Measurements from ENCODE around the gene STAG1. TPM values are rescaled to one million over a fixed set of nuclear protein-coding genes. Genes with fewer than 3 reads are reported as not detected.
A peak's percentile ranks its signal among the peaks of the same experiment; 100 is the strongest.

Gene STAG1
- total and polyA plus RNA-seq, 12 donors: 7.5 to 39.8 (median 24.6) TPM

DNA sequence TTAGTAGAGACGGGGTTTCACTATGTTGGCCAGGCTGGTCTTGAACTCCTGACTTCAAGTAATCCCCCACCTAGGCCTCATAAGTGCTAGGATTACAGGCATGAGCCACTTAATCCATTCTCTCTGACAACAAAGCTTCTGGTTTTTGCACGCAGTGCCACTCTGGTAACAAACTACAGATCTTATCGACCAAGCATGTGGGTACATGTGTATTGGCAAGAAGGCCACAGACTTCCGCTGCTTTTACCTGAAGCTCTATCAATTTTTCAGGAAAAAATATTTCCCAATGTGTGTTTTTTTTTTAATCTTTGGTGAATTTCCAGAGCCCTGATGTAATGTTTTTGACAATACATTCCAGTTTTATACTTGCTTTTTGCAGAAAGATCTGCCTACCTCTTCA is 319.5 kb downstream of the STAG1 start:
- 97 to 98% (median 97%) methylated on average over 4 of the region's 4 CpGs for WGBS, 4 donors
- H3K27ac ChIP-seq: no peak overlapping the region
- intact Hi-C loops (cut with DNase I): no loop called here
- no peaks in the 10 kb centered on the region for H3K36me3 ChIP-seq (replicated peaks in 1 of 2)
- no peaks in the 10 kb centered on the region for H3K4me1 ChIP-seq (replicated peaks in 1 of 2)
- H3K4me3 ChIP-seq: no peak overlapping the region
- no peak for TF ChIP-seq POLR2A (IDR thresholded peaks at IDR 0.05)
- TF ChIP-seq, protein P1, sequence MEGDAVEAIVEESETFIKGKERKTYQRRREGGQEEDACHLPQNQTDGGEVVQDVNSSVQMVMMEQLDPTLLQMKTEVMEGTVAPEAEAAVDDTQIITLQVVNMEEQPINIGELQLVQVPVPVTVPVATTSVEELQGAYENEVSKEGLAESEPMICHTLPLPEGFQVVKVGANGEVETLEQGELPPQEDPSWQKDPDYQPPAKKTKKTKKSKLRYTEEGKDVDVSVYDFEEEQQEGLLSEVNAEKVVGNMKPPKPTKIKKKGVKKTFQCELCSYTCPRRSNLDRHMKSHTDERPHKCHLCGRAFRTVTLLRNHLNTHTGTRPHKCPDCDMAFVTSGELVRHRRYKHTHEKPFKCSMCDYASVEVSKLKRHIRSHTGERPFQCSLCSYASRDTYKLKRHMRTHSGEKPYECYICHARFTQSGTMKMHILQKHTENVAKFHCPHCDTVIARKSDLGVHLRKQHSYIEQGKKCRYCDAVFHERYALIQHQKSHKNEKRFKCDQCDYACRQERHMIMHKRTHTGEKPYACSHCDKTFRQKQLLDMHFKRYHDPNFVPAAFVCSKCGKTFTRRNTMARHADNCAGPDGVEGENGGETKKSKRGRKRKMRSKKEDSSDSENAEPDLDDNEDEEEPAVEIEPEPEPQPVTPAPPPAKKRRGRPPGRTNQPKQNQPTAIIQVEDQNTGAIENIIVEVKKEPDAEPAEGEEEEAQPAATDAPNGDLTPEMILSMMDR (IDR thresholded peaks at IDR 0.05): no peak
- no peaks in the 10 kb centered on the region for H3K9me3 ChIP-seq (replicated peaks in 1 of 3)
- no peak for DNase-seq
- H3K27me3 ChIP-seq: no peaks in the 10 kb centered on the region

DNA sequence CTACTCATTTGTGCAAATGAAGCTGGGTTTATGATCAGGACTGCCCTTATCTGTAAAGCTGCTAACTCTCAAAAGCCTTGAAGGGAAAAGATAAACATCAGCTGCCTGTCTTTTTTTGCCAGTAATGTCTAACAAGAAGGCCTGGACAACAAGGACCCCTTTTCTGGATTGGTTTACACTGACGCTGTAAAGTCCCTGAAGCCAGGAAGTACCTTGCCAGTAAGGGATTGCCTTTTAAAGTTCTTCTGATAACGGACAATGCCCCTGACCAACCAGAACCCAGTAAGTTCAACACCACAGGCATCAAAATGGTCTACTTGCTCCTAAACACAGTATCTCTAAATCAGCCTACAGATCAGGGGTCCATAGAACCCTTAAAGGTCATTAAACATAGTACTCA is 324.0 kb downstream of the STAG1 start:
- H3K36me3 ChIP-seq (replicated peaks in 1 of 2): no peaks in the 10 kb centered on the region
- TF ChIP-seq, protein P1 (IDR thresholded peaks at IDR 0.05): no peak
- TF ChIP-seq POLR2A (IDR thresholded peaks at IDR 0.05): no peak
- no peaks in the 10 kb centered on the region for H3K4me1 ChIP-seq (replicated peaks in 1 of 2)
- no peaks in the 10 kb centered on the region for H3K27me3 ChIP-seq
- 56 to 72% (median 61%) methylated on average over 2 of the region's 2 CpGs for WGBS, 4 donors
- intact Hi-C loops (cut with DNase I): no loop called here
- H3K4me3 ChIP-seq: no peak overlapping the region
- H3K27ac ChIP-seq: peak overlapping the region in 1 of 5 donors; percentile 31
- peak in 2 of 7 donors; percentile 19 to 35 for DNase-seq
- H3K9me3 ChIP-seq (replicated peaks in 1 of 3): no peaks in the 10 kb centered on the region

DNA sequence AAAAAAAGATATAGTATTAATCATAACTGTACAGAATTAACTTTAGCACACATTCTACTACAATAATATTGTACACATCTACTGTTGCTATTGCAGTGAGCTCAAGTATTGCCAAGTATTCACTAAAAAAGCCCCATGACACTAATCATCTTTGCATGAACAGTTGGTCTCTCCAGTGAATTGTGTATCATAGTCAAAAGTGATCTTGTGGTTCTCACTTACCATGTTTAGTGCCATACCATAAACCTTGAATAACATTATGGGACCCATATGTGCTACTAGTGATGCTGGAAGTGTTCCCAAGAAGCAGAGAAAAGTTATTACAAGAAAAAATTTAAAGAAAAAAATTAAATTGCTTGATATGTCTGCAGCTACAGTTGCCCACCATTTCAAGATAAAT is 324.9 kb downstream of the STAG1 start:
- Histone ChIP-seq H3K4me3 (no peak overlapping the region), H3K36me3 (replicated peaks in 1 of 2) (no peaks in the 10 kb centered on the region), H3K4me1 (replicated peaks in 1 of 2) (no peaks in the 10 kb centered on the region), H3K9me3 (replicated peaks in 1 of 3) (no peaks in the 10 kb centered on the region), H3K27me3 (no peaks in the 10 kb centered on the region), H3K27ac (no peak overlapping the region)
- DNase-seq: no peak
- TF ChIP-seq POLR2A (IDR thresholded peaks at IDR 0.05): no peak
- TF ChIP-seq, protein P1 (IDR thresholded peaks at IDR 0.05): no peak
- intact Hi-C loops (cut with DNase I): no loop called here

DNA sequence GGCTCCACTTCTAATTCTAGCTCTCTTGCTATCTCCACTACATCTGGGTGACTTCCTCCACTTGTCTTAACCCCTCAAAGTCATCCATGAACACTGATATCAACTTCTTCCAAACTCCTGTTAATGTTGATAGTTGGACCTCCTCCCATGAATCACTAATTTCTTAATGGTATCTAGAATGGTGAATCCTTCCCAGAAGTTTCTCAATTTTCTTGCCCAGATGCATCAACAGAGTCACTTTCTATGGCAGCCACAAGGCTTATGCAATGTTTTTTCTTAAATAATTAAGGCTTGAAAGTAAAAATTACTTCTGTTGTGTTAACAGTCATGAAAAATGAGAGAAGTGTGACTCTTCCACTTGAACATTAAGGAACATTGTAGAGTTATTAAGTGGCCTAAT is 337.7 kb downstream of the STAG1 start:
- intact Hi-C loops (cut with DNase I): no loop called here
- TF ChIP-seq POLR2A (IDR thresholded peaks at IDR 0.05): no peak
- TF ChIP-seq, protein P1 (IDR thresholded peaks at IDR 0.05): no peak
- no peaks in the 10 kb centered on the region for H3K27me3 ChIP-seq
- H3K27ac ChIP-seq: no peak overlapping the region
- H3K36me3 ChIP-seq (replicated peaks in 1 of 2): no peaks in the 10 kb centered on the region
- DNase-seq: no peak
- no peaks in the 10 kb centered on the region for H3K9me3 ChIP-seq (replicated peaks in 1 of 3)
- H3K4me1 ChIP-seq (replicated peaks in 1 of 2): no peaks in the 10 kb centered on the region
- no peak overlapping the region for H3K4me3 ChIP-seq
